ENCODE data around the gene ZP3.
"Not testable (repeated sequence)": the region's sequence is repeated elsewhere in the genome, so short reads cannot be mapped to it uniquely, and the experiment has no call there.

DNA sequence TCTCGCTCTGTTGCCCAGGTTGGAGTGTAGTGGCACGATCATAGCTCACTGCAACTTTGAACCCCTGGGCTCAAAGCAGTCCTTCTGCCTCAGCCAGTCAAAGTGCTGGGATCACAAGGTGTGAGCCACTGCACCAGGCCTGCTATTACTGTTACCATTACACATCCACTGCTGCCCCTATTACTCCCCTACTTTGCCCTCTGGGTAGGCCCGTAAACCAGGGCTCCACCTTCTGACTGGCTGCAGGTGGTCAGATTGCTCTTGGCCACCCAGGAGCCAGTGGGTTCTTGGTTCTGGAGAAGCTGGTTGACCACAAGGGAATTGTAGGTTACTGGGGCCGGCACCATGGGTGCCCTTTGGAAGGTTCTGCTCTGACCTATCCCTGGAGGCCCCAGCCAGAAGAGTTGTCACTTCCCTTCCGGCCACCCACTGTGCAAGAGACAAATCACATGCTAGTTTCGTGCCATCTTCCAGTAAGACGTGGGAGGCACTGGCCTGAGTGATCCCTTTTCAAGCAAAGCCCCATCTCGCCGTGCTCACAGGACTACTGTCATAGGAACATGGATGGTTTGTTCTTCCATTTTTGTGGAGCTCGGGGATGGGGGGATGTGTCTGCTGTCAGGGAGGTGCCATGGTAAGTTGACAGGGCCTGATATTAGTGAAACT, 46.9 kb downstream of the ZP3 start:
- TF ChIP-seq CHD2 (IDR thresholded peaks at IDR 0.05; ENCODE audit: low read length, partially characterized antibody); EZH2phosphoT487 (IDR thresholded peaks at IDR 0.05; ENCODE audit: borderline replicate concordance, low read depth); NRF1 (IDR thresholded peaks at IDR 0.05; ENCODE audit: low read depth, low read length); POLR2AphosphoS5 (IDR thresholded peaks at IDR 0.05; ENCODE audit: low read depth, low read length): not testable (repeated sequence)

All from SK-N-SH (cell line).